ENCODE measurements around the gene GSG1.
"Not testable (repeated sequence)": the region's sequence is repeated elsewhere in the genome, so short reads cannot be mapped to it uniquely, and the experiment has no call there.

Gene GSG1

GRCh38 chr12:13053617-13054016 is 49.9 kb downstream of the GSG1 start:
- DNase-seq, result not testable (repeated sequence)

GRCh38 chr12:13052421-13052820 is 51.0 kb downstream of the GSG1 start:
- DNase-seq, result no peak

- DNase-seq, result peak; percentile 44
These were observed 53.7 kb downstream of the GSG1 start for GRCh38 chr12:13049816-13050215.

GRCh38 chr12:13046964-13047363 is 56.5 kb downstream of the GSG1 start:
- DNase-seq, result no peak

GRCh38 chr12:13045816-13046215 is 57.7 kb downstream of the GSG1 start:
- no peak for DNase-seq

GRCh38 chr12:13044906-13045299 is 58.6 kb downstream of the GSG1 start:
- DNase-seq, result peak; percentile 28

- peak; percentile 61 for DNase-seq
These were observed 59.2 kb downstream of the GSG1 start, which contains the start of gene FAM234B for GRCh38 chr12:13044002-13044905. TSS of gene FAM234B (plus strand) at chr12:13044381. CDS start at chr12:13044404, 23 bp downstream.

- no peak for DNase-seq
These were observed 60.7 kb downstream of the GSG1 start for GRCh38 chr12:13042666-13043230.

- DNase-seq, result no peak
These were observed 62.2 kb downstream of the GSG1 start for GRCh38 chr12:13041224-13041623.

GRCh38 chr12:13039328-13039956 is 64.0 kb downstream of the GSG1 start:
- no peak for DNase-seq

- peak; percentile 76 for DNase-seq
These were observed 64.8 kb downstream of the GSG1 start for GRCh38 chr12:13038491-13039161.

- no peak for DNase-seq
These were observed 66.6 kb downstream of the GSG1 start for GRCh38 chr12:13036881-13037280.

GRCh38 chr12:13035335-13035734 is 68.1 kb downstream of the GSG1 start:
- DNase-seq, result not testable (repeated sequence)

Data from fibroblast of skin of scalp (primary cell).